ENCODE data around the gene THBS2. TPM values are rescaled to one million over a fixed set of nuclear protein-coding genes. Genes with fewer than 3 reads are reported as not detected.
A peak's percentile ranks its signal among the peaks of the same experiment; 100 is the strongest.

Gene THBS2
- total RNA-seq, 4 donors from 2014 or later, result 12.0 to 74.7 (median 16.4) TPM

DNA sequence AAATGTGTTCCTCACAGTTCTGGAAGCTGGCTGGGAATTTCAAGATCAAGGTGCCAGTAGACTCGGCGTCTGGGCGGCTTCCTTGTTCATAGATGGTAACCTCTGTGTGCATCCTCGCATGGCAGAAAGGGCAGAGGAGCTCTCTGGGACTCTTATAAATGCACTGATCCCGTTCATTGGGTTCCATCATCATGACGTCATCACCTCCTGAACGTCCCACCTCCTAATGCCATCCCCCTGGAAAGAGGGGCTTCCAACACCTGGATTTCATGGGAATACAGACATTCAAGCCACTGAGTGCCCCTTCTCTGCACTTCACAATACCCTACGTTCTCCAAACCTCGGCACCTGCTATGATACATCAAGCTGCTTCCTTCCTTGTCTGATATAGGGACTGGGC lies 37.5 kb upstream of the THBS2 start:
- no peak overlapping the region for H3K4me3 ChIP-seq (replicated peaks in 1 of 3)
- H3K9me3 ChIP-seq, result no peaks in the 10 kb centered on the region
- no peak overlapping the region for H3K27ac ChIP-seq
- no peaks in the 10 kb centered on the region for H3K36me3 ChIP-seq
- 86 to 89% methylated on average over 9 of the region's 9 CpGs for whole genome bisulfite sequencing, 2 donors
- H3K4me1 ChIP-seq, result no peaks in the 10 kb centered on the region
- intact Hi-C loops (cut with DNase I), result no loop called here
- TF ChIP-seq POLR2A (IDR thresholded peaks at IDR 0.05), result no peak
- TF ChIP-seq, protein P1, sequence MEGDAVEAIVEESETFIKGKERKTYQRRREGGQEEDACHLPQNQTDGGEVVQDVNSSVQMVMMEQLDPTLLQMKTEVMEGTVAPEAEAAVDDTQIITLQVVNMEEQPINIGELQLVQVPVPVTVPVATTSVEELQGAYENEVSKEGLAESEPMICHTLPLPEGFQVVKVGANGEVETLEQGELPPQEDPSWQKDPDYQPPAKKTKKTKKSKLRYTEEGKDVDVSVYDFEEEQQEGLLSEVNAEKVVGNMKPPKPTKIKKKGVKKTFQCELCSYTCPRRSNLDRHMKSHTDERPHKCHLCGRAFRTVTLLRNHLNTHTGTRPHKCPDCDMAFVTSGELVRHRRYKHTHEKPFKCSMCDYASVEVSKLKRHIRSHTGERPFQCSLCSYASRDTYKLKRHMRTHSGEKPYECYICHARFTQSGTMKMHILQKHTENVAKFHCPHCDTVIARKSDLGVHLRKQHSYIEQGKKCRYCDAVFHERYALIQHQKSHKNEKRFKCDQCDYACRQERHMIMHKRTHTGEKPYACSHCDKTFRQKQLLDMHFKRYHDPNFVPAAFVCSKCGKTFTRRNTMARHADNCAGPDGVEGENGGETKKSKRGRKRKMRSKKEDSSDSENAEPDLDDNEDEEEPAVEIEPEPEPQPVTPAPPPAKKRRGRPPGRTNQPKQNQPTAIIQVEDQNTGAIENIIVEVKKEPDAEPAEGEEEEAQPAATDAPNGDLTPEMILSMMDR (IDR thresholded peaks at IDR 0.05), result no peak
- H3K27me3 ChIP-seq, result no peaks in the 10 kb centered on the region
- DNase-seq, result no peak

DNA sequence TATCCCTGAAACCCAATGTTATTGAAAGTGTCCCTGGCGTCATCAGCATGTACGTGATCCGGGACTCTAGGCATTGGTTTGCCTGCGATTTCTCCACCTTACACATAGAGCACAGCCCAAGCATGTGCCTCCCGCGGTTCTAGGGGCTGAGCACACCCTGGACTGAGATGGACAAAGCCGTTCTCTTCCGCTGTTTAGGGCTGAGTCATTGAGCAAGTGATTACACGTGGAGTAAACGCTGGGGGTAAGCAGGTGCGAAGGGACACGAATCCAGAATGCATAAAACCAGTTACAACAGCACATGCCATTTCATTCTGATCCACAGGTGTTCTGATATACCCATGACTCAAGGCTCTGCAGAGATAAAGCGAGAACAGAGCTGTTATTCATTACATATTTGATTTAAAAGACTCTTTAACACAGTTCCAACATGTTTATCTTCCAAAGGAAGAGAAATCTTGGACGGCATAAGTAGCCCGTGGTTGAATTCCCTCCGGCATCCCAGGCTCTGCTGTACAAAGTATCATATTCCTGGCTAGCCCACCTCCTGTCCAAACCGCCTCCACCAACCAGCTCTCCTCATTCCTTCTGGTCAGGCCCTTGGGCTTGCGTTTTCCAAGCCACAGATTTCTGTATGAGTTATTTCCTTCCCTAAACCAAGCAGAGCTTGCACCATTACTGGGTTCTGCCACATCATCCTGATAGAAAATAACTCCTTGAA lies 36.1 kb upstream of the THBS2 start:
- H3K4me1 ChIP-seq, result no peaks in the 10 kb centered on the region
- TF ChIP-seq, protein P1 (IDR thresholded peaks at IDR 0.05), result no peak
- TF ChIP-seq POLR2A (IDR thresholded peaks at IDR 0.05), result no peak
- WGBS, 2 donors, result 73 to 76% methylated on average over 18 of the region's 18 CpGs
- no peak overlapping the region for H3K4me3 ChIP-seq (replicated peaks in 1 of 3)
- peak overlapping the region in 1 of 3 donors; percentile 41 for H3K27ac ChIP-seq
- intact Hi-C loops (cut with DNase I), result no loop called here
- no peaks in the 10 kb centered on the region for H3K36me3 ChIP-seq
- H3K9me3 ChIP-seq, result no peaks in the 10 kb centered on the region
- DNase-seq, result peak in 1 of 2 donors; percentile 20
- H3K27me3 ChIP-seq, result no peaks in the 10 kb centered on the region

DNA sequence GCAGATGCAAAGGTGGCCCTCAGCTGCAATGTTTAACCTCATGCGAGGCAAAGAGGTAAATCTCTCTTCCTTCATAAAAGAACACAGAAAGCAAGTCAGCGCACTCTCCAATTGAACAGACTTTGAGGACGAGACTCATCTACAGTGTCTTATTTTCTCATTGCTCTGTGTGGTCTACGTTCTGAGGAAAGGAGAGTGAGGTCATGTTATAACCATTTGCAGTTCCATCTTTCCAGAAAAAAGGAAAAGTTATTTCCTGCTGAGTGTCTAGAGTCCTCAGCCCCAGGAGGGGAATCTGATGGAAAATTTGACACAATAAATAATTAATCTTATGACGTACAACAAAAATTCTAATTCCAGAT lies 35.6 kb upstream of the THBS2 start:
- H3K27me3 ChIP-seq, result no peaks in the 10 kb centered on the region
- H3K36me3 ChIP-seq, result no peaks in the 10 kb centered on the region

DNA sequence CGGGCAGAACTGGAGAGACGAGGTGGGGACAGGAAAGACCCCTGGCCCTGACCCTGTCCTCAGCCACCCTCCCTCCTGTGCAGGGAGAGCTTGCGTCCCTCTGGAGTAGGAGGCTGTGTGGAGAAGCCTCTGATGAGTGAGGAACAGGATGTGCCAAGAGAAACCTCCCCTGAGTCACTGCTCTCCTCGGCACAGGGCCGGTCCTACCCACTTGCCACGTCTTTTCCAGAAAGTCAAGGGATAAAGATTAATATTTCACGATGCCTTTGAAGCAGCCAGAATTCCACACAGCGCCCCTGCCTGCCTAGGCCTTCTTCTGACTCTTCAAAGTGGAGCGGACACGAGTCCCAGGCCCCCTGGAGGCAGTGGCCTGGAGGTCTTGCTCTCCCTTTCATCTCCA lies 34.9 kb upstream of the THBS2 start:
- Histone ChIP-seq H3K36me3 (no peaks in the 10 kb centered on the region), H3K27ac (peak overlapping the region in 2 of 3 donors; percentile 15 to 36), H3K9me3 (no peaks in the 10 kb centered on the region), H3K27me3 (no peaks in the 10 kb centered on the region), H3K4me3 (replicated peaks in 1 of 3) (no peak overlapping the region), H3K4me1 (no peaks in the 10 kb centered on the region)
- DNase-seq, result no peak
- intact Hi-C loops (cut with DNase I), result no loop called here
- TF ChIP-seq, protein P1 (IDR thresholded peaks at IDR 0.05), result no peak
- TF ChIP-seq POLR2A (IDR thresholded peaks at IDR 0.05), result no peak
- WGBS, 2 donors, result 71 to 79% methylated on average over 10 of the region's 10 CpGs

More for the DNA sequence above, 35.6 kb upstream of the THBS2 start:
- TF ChIP-seq, protein P1 (IDR thresholded peaks at IDR 0.05), result no peak
- TF ChIP-seq POLR2A (IDR thresholded peaks at IDR 0.05), result no peak
- Histone ChIP-seq H3K4me3 (replicated peaks in 1 of 3) (no peak overlapping the region), H3K9me3 (no peaks in the 10 kb centered on the region), H3K27ac (peak overlapping the region in 2 of 3 donors; percentile 15 to 36), H3K4me1 (no peaks in the 10 kb centered on the region)
- DNase-seq, result no peak
- WGBS, 2 donors, result 72 to 86% methylated on average over 5 of the region's 5 CpGs
- intact Hi-C loops (cut with DNase I), result no loop called here

DNA sequence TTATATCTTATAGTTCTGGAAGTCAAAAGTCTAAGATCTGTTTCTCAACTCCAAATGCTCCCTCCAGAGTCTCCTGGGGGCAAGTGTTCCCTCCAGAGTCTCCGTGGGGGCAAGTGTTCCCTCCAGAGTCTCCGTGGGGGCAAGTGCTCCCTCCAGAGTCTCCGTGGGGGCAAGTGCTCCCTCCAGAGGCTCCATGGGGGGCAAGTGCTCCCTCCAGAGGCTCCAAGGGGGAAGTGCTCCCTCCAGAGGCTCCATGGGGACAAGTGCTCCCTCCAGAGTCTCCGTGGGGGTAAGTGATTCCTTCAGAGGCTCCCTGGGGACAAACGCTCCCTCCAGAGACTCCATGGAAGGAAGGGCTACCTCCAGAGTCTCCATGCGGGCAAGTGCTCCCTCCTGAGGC lies 34.0 kb upstream of the THBS2 start:
- H3K27me3 ChIP-seq, result no peaks in the 10 kb centered on the region
- H3K27ac ChIP-seq, result no peak overlapping the region
- no peaks in the 10 kb centered on the region for H3K9me3 ChIP-seq
- 56 to 60% methylated on average over 2 to 3 of the region's 6 CpGs for WGBS, 2 donors
- no peak overlapping the region for H3K4me3 ChIP-seq (replicated peaks in 1 of 3)
- no peak for TF ChIP-seq POLR2A (IDR thresholded peaks at IDR 0.05)
- TF ChIP-seq, protein P1 (IDR thresholded peaks at IDR 0.05), result no peak
- H3K36me3 ChIP-seq, result no peaks in the 10 kb centered on the region
- DNase-seq, result no peak
- intact Hi-C loops (cut with DNase I), result no loop called here
- H3K4me1 ChIP-seq, result no peaks in the 10 kb centered on the region

All from thyroid gland (tissue), 4 donors.